ENCODE results near the gene SERPINA3.

The SERPINA3 gene

GRCh38 chr14:94612580-94613554 is 676 bp downstream of the SERPINA3 start:
- in situ Hi-C loops (cut with MboI; ENCODE audit: low sequenced_read_pairs) = no loop called here

GRCh38 chr14:94613720-94614644 is 1.8 kb downstream of the SERPINA3 start:
- in situ Hi-C loops (cut with MboI; ENCODE audit: low sequenced_read_pairs) = no loop called here

- in situ Hi-C loops (cut with MboI; ENCODE audit: low sequenced_read_pairs) = no loop called here
Observed at GRCh38 chr14:94614802-94615201, 2.6 kb downstream of the SERPINA3 start.

DNA sequence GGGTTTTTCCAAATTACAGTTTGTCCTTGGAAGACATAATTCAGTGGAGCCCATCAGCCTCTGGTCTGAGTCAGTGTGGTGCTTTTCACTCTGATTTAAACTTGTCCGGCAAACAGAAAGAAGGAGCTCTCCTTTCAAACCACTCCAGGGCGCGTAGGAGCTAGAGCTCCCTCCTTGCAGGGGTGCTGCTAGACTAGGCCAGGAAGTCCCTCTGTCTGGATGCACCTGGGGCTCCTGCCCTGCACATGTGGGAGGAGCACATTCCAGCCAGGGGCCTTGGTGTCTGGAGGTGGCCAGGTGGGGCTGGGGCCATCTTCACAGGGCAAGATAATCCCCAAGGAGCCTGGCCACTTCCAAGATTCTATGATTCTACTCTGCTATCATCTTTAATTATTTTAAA is 3.1 kb downstream of the SERPINA3 start:
- in situ Hi-C loops (cut with MboI; ENCODE audit: low sequenced_read_pairs) = no loop called here

- in situ Hi-C loops (cut with MboI; ENCODE audit: low sequenced_read_pairs) = no loop called here
Observed at GRCh38 chr14:94615823-94616570, 3.8 kb downstream of the SERPINA3 start.

- in situ Hi-C loops (cut with MboI; ENCODE audit: low sequenced_read_pairs) = no loop called here
Observed at GRCh38 chr14:94617366-94617941, 5.3 kb downstream of the SERPINA3 start.

DNA sequence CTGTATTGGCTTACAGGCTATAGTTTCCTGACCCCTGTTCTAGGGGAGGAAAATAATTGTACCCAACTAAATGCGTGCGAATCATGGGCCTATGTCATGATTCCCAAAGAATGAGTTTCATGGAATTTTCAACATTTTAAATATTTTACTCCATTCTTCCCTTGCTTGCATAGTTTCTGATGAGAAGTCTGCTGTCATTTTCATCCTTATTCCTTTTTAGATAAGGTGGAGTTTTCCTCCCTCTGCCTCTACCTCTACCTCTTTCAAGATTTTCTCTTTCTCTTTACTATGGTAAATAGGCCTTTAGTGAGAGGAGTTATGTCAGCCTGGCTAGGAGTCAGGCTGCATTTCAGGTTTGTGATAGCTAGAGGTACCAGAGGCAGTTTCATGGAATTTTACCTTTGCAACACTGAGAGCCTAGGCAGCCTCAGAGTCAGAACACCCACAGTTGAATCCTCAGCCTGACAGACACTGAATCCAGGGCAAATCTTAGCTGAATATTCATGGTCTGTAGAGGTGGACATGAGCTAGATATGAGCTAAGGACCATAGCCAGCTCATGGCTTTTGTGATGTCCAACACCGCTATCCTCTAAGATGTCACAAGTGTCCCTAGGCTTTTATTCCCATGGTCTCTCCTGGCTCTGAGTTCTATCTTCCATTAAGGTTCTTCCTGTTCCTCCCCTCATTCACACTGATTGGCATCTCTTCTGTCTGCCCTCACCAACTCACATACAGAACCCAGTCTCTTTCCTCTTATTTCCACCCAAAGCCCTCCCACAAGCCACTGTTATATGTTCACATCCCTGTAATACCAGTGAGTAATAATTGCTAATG is 6.0 kb downstream of the SERPINA3 start:
- in situ Hi-C loops (cut with MboI; ENCODE audit: low sequenced_read_pairs) = no loop called here

GRCh38 chr14:94619297-94619696 is 7.1 kb downstream of the SERPINA3 start:
- in situ Hi-C loops (cut with MboI; ENCODE audit: low sequenced_read_pairs) = no loop called here

- in situ Hi-C loops (cut with MboI; ENCODE audit: low sequenced_read_pairs) = no loop called here
Observed at GRCh38 chr14:94620597-94620996, 8.4 kb downstream of the SERPINA3 start.

DNA sequence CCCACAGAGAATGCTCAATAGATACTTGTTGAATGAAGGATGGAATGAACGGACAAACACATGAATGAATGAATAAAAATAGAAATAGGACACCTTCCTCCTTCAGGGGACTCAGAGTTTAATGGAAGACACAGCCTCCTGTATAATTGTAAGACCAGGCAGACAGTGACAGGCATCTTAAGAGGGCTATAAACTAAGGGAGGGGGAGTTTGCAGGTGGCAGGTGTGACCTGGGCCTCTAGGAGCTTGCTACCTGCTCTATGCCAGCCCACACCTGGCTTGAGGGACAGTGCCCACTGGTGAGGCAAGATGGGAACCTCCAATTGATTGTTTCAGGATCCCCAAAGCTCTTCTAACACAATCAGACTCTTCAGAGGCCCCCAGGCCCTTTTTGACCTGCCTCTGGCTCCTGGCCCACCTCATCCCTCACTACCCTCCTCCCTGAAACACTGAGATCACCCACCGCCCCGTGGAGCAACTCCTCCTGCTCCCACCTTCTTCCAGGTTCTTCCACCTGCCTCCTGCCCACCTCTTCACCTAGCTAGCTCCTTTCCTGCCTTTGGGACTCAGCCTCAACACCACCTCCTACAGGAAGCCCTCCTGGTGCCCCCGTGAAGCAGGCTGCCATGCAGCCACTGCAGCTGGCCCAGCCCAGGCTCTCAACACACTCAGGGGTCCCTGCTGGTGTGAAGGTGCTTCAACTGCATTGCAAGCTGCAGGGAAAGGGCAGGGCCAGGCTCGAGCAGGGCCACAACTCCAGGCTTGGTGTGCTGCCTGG is 9.4 kb downstream of the SERPINA3 start:
- in situ Hi-C loops (cut with MboI; ENCODE audit: low sequenced_read_pairs) = no loop called here

GRCh38 chr14:94622653-94623421 is 10.6 kb downstream of the SERPINA3 start:
- in situ Hi-C loops (cut with MboI; ENCODE audit: low sequenced_read_pairs) = no loop called here

GRCh38 chr14:94623422-94623809 is 11.2 kb downstream of the SERPINA3 start:
- in situ Hi-C loops (cut with MboI; ENCODE audit: low sequenced_read_pairs) = no loop called here

DNA sequence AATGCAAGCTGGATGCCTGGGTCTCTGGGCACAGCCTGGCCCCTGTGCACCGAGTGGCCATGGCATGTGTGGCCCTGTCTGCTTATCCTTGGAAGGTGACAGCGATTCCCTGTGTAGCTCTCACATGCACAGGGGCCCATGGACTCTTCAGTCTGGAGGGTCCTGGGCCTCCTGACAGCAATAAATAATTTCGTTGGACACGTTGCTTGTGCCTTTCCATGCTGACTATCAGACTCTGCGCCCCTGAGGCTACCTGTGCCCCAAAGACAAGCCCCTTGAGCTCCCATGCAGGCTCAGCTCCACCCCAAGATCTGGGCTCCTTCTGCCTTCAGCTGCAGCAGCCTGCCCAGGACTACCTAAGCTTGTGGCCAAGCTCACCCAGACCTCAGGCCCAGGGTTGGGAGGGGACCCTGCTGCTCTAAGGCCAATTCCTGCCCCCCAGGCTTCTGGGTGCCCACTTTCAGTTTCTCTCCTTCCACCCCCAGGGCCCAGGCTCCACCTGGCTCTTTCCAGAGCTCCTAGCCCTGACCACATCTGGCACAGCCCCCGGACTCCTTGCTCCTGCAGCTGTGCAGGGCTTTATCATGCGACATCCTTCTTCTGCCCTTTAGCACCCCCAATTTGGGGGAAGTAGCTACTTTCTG is 11.8 kb downstream of the SERPINA3 start:
- in situ Hi-C loops (cut with MboI; ENCODE audit: low sequenced_read_pairs) = no loop called here

- in situ Hi-C loops (cut with MboI; ENCODE audit: low sequenced_read_pairs) = no loop called here
Observed at GRCh38 chr14:94624537-94625352, 12.6 kb downstream of the SERPINA3 start.

DNA sequence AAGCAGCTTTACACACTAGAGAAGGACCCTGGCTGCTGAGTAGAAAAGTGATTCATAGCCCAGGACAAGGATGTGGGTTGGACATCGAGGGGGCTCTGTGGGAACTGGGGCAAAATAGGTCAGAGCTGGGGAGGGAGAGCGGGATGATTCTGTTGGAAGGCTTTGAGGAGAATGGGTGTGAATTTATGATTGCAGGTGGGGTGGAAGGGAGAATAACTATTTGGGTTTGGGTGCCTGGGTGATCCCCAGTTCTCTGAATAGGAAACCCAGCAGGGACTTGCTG is 13.1 kb downstream of the SERPINA3 start:
- in situ Hi-C loops (cut with MboI; ENCODE audit: low sequenced_read_pairs) = no loop called here

GRCh38 chr14:94628578-94628977 is 16.4 kb downstream of the SERPINA3 start:
- in situ Hi-C loops (cut with MboI; ENCODE audit: low sequenced_read_pairs) = no loop called here

DNA sequence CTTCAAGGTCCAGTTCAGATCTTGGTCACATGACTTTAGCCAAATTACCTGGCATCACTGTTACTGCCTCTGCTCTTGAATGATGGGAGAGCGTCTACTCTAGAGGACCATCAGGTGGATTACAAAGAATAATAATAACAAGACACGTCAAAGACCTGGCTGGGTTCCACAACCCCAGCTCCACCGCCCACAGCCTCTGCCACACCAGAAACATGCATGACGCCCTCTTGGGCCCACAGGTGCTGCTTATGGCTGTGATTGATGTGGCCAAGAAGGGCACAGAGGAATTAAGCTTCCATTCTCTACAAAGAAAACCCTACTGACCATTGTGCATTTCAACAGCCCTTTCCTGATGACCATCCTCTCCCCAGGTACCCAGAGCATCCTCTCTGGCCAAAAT is 18.2 kb downstream of the SERPINA3 start:
- in situ Hi-C loops (cut with MboI; ENCODE audit: low sequenced_read_pairs) = no loop called here
